T-helper 9 cell (primary cell): ENCODE measurements around the gene IFT81.
A peak's percentile ranks its signal among the peaks of the same experiment; 100 is the strongest.
"Not testable (repeated sequence)": the region's sequence is repeated elsewhere in the genome, so short reads cannot be mapped to it uniquely, and the experiment has no call there.

Source experiments
- DNase-seq: peaks from one replicate; pipeline ENCODE4 v3.0.0-alpha.2; 2020
- total RNA-seq, 2 donors: gene quantifications; one replicate each; lab custom pipeline; 2026; lab: John Stamatoyannopoulos, UW

Gene IFT81
- 0.48 to 5.5 reads per million in 2 donors for total RNA-seq

DNA sequence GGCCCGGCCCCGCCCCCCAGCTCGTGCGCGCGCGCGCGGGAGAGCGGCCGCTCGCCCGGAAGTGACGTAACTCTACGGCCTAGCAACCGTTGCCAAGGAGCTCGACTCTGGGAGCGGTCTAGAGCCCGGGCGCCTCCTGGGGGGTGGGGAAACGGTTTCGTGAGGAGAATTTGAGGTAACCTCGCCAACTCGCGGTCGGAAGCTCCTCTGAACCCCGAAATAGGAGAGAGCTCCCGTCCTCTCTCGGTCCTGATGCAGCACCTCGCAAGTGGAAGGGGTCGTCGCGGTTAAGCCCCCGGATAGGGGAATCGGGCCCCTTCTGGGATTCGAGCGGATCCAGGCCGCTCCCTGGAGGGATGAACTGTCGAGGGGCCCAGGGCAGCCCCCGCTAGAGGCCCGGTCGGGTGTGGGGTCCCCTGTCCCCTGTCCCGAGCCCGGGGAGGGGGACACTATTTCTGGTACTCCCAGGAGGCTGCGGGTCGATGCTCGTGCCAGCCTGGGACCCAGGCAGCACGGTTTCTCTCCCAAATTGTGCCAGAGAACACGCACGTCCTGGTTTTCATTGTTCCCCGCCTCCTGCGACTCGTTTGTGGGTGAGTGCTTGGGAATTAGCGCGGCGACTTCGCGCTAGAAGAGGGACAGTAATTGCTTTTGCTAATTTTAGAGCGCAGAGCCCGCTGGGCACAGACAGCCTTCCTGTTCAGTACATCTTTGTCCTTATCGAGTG is at the start of gene IFT81:
Gene IFT81 (plus strand): TSS at position 89 of the 727 bp plus-strand sequence. CDS start 3,024 bp downstream, outside the sequence.
- peak; percentile 98 for DNase-seq

DNA sequence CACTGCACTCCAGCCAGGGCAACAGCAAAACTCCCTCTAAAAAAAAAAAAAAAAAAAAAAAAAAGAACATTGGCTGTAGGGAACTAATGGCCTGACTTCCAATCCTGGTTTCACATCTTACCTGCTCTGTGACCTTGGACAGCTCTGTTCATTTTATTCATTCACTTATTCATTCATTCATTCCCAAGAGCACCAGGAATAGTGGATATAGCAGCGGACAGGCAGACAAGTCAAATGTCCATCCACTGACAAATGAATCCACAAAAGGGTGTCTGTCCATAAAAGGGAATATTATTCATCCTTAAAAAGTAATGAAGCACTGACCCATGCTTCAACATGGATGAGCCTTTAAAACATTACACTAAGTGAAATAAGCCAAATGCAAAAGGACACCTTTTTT is 48.3 kb upstream of the IFT81 start:
- DNase-seq, result no peak

DNA sequence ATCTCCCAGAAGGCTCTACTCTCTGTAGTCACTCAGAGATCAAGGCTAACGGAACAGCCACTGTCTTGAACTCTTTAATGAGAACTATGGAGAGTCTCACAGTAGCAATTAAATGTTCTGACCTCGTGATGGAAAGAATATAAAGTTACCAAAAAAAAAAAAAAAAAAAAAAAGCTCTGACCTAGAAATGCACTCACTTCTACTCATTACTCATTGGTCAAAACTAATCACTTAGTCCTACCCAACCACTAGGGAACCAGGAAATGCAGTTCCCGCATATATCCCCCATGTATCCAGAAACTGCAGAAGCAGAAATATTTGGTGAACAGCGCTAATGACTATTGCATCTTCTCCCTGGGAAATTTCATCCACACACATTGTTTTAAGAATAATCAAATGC is 46.4 kb upstream of the IFT81 start:
- no peak for DNase-seq

DNA sequence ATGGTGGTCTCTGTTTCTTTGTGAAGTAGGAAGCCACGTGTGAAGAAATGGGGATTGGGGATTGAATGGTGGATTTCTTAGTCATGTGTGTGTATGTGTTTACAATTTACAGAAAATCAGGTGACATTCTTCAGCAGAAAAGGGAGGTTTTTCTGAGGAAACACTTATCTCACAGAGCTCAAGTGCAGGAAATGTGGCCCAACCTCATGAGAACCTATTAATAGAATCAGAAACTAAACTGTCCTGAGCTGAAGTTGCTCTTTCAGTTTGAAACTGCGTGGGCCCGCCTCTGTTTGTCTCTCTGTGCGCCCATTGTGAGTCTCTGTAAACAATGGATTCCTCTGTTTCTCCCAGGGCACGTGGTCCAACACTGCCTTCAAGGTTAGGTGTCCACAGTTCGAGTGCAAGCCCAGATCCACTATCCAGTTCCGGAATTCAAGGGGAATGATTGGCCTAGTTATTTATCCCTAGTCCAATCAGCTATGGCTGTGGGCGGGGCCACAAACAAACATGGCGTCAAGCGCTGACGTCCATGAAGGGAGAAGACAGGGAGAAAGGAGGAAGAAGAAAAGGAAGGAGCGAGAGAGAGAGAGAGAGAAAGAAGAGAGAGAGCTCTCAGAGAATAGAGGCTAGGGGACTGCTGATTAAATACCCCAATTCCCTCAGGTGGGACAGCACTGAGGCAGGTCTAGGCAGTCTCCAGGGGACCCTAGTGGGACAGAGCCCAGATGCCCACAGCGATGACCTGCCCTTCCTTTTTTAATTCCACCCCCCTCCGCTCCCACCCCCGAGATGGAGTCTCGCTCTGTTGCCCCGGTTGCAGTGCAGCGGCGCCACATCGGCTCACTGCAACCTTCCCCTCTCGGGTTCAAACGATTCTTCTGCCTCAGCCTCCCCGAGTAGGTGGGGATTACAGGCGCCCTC is 44.4 kb upstream of the IFT81 start:
- DNase-seq, result peak; percentile 55

GRCh38 chr12:110080410-110080809 is 43.7 kb upstream of the IFT81 start:
- DNase-seq, result no peak

GRCh38 chr12:110084314-110085015 is 39.7 kb upstream of the IFT81 start:
- DNase-seq, result no peak

- DNase-seq, result not testable (repeated sequence)
These were observed 35.9 kb upstream of the IFT81 start for GRCh38 chr12:110088216-110088615.

DNA sequence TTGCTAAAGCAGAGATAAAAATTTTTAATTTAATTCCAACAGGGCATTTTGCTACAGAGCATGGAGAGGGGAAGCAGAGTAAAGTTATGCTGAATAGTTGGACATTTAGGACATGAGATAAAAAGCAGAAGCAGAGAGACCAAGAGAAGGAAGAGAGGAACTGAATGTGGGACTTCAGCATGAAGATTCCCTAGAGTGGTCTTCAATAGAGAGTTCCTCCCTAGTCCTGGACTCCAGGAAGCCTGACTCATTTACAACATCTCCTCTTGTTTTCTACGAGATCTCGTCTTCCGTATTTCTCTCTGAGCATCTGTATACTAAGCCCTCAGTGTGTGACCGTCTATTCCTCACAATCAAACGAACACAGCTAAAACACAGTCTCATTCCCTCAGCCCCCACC is 35.2 kb upstream of the IFT81 start:
- DNase-seq, result no peak

- no peak for DNase-seq
These were observed 33.7 kb upstream of the IFT81 start for GRCh38 chr12:110090266-110091135.

DNA sequence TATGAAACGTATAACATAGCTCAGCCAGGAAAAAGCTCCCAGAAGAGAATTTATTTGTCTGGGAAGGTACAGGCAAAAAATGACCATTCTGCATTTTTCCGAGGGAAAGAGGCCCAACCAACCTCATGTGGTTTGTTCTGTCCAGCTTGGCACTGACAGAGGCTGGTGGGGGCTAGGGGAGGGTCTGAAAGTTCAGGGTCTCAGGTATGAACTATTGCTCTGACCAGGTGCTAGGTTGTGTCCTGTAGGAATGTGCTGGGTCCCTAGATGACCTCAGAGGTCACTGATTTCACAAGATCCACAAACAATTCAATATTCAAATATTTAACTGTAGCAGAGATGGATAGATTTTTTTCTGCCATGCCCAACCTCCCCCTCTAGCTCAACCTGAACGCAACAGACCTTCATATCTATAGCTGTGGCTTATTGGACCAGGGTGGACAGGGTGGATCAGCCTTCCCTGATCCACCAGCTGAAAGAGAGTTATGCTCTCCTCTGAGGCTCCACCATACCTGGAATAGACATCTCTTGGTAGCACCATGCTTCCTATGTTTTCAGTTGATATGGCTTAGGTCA is 32.9 kb upstream of the IFT81 start:
- no peak for DNase-seq

GRCh38 chr12:110093631-110094311 is 30.4 kb upstream of the IFT81 start:
- DNase-seq, result no peak

- DNase-seq, result peak; percentile 46
These were observed 23.7 kb upstream of the IFT81 start for GRCh38 chr12:110100315-110100970.

GRCh38 chr12:110102255-110102654 is 21.9 kb upstream of the IFT81 start:
- DNase-seq, result no peak

GRCh38 chr12:110104188-110105094 is 19.7 kb upstream of the IFT81 start:
- no peak for DNase-seq

DNA sequence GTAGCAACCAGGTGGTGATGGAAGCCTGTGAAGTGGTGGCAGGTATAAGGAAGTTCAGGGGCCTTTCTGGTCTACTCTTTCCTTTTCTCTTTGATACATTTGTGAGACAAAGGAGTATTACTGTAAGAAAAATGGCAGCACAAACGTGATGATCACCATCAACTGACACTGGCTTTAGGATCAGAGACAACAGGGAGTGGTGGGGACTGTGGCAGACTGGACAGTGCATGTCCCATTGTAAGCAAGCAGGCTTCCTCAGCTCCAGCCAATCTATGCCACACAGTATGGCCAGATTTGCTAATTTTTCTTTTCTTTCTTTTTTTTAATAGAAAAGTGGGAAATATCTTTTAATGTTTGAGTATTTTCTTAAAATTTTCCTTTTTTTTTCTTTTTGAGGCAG is 19.0 kb upstream of the IFT81 start:
- DNase-seq, result no peak

DNA sequence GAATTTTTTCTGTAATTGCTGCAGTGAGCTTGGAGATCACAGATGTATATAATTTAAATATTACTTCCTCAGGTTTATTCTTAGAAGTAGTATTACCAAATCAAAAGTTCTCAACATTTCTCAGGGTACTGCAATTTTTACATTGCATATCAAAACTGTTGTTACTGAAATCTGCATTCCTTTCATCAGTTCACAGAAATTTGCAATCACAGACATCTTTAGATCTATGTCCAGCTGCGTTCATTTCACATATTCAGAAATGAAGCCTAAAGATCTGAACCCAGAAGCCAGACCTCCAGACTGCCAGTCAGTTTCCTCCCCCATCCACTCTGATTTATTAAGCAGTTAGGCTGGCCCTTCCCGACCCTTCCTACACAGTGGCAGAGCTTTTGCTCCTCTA is 18.2 kb upstream of the IFT81 start:
- no peak for DNase-seq

DNA sequence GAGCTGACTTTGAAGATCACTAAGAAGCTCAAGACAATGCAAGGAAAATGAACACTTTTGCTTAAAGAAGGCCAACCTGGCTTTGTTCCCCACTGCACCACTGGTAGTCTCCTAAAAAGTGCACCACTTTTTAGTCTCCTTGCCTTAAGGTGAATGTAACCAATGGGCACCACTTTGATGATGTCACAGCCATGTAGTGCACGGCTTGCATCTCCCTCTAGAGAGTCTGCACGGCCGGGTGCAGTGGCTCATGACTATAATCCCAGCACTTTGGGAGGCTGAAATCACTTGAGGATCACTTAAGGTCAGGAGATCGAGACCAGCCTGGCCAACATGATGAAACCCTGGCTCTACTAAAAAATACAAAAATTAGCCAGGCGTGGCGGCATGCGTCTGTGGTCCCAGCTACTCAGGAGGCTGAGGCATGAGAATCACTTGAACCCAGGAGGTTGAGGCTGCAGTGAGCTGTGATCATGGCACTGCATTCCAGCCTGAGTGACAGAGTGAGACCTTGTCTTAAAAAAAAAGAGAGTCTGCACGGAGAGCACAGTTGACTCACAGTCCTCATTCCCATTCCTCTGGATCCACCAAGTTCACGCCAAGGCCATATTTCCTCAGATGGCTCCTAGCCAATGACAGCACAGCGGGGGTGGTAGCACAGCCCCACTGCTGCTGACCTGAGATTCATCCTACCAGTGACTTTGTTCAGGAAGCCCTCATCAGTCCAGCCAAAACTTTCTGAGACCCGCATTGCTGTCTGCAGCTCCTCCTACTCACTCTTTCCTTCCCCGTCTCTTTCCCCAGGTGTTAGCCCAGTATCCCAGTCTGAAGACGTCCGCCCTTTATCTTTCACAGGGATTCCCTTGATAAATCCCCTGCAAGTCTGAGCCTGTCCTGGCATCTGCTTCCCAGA is 16.5 kb upstream of the IFT81 start:
- DNase-seq, result no peak

- DNase-seq, result no peak
These were observed 15.7 kb upstream of the IFT81 start for GRCh38 chr12:110108309-110109036.
